HG02642 (cell line): ENCODE data around the gene ST3GAL5.

Experiments used
- ATAC-seq: cut with Tn5 transposase; IDR thresholded peaks from one replicate; pipeline ENCODE4 v1.9.1; 2021; ENCODE audit warnings: mild to moderate bottlenecking; ENCODE audit not compliant: unreplicated experiment, poor library complexity

The ST3GAL5 gene

GRCh38 chr2:85812094-85812735 lies 76.6 kb downstream of the ST3GAL5 start:
- no peak for ATAC-seq

GRCh38 chr2:85811180-85812093 lies 77.4 kb downstream of the ST3GAL5 start:
- ATAC-seq = no peak

DNA sequence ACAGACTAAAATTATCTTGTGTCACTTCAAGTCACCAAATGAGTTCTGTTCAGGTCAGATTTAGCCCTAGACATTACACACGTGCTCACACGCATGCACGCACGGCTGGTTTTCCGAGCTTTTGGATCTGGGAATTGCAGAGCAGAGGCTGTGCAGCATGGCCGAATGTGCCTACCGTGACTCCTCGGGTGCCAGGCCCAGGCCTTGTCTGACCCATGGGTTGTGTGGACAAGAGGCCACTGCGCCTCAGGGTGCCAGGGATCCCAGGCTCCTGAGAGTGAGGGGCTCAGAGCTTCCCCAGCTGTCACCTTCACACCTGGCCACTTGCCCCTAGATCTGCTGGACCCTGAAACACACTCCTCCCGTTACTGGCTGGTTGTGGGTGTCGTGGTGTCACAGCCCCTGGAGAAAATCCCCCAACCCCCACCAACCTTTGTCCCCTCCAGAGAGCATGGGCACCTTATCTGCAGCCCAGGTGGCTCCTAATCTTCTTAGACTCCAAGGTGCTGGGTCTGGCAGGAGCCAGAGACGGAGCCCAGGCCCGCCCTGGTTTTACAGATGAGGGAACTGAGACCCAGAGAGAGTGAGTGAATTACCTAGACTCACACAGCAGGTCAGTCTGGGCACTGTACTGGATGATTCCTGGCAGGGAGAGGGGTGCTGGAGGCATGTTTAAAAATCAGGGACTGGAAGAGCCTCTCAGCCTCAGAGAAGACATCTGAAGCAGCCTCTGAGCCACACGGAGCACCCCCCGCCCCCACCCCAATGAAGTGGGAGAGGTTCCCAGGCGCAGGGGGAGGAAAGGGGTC lies 78.2 kb downstream of the ST3GAL5 start:
- no peak for ATAC-seq

GRCh38 chr2:85807756-85808155 lies 81.0 kb downstream of the ST3GAL5 start:
- no peak for ATAC-seq

GRCh38 chr2:85806358-85807118 lies 82.3 kb downstream of the ST3GAL5 start:
- ATAC-seq = no peak

- no peak for ATAC-seq
These were observed 84.2 kb downstream of the ST3GAL5 start for GRCh38 chr2:85804583-85804982.

GRCh38 chr2:85803704-85804425 lies 84.9 kb downstream of the ST3GAL5 start:
- no peak for ATAC-seq

DNA sequence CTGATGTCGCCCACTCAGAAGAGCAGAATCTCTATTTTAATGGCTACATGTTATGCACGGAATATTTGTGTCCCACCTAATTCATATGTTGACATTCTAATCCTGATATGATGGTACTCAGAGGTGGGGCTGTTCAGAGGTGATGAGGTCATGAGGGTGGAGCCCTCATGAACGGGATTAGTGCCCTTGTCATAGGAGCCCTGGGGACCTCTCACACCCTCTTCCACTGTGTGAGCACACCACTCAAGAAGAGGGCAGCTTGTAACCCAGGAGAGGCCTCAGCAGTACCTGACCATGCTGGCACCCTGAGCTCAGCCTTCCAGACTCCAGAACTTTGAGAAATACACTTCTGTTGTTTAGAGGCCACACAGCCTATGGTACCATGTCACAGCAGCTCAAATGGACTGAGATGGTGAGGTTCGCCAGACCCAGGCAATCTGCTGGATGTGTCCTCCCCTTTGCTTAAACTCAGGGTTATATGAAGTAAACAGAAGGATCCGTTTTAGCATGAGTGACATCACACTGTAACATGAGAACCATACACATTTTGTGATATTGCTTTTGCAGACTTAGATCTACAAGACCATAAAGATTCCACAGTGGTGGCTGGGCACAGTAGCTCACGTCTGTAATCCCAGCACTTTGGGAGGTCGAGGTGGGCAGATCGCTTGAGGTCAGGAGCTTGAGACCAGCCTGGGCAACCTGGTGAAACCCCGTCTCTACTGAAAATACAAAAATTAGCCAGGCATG lies 86.3 kb downstream of the ST3GAL5 start:
- no peak for ATAC-seq

GRCh38 chr2:85801871-85802270 lies 86.9 kb downstream of the ST3GAL5 start:
- ATAC-seq = no peak

GRCh38 chr2:85800586-85800985 lies 88.2 kb downstream of the ST3GAL5 start:
- ATAC-seq = no peak

- ATAC-seq = no peak
These were observed 89.4 kb downstream of the ST3GAL5 start for GRCh38 chr2:85799215-85799956.

DNA sequence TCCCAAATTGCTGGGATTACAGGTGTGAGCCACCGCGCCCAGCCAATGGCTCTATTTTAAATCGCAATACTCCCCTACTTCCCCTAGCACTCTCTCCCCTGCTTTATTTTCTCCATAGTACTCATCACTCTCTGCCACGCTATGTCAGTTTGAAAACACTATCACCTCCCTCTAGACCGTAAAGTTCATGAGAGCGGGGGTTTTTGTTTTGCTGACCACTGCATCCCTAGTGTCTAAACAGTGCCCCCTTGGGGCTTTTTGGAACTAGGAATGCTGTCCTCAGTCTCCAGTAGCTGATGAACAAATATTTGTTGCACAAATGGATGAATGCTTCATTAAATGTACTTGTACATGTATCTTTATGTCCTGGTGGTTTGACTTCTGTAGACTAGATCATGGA lies 90.9 kb downstream of the ST3GAL5 start:
- ATAC-seq = no peak

- no peak for ATAC-seq
These were observed 91.5 kb downstream of the ST3GAL5 start for GRCh38 chr2:85797263-85797660.

- no peak for ATAC-seq
These were observed 92.2 kb downstream of the ST3GAL5 start for GRCh38 chr2:85796341-85797262.

GRCh38 chr2:85796046-85796340 lies 92.8 kb downstream of the ST3GAL5 start:
- no peak for ATAC-seq

- ATAC-seq = no peak
These were observed 93.3 kb downstream of the ST3GAL5 start for GRCh38 chr2:85795331-85796045.
